Activated naive CD4-positive, alpha-beta T cell (primary cell): ENCODE data around the gene MRAS.

Source experiments
- DNase-seq, 4 experiments: peaks; one replicate each; lab custom pipeline; 2025; lab: John Stamatoyannopoulos, UW

Gene MRAS

DNA sequence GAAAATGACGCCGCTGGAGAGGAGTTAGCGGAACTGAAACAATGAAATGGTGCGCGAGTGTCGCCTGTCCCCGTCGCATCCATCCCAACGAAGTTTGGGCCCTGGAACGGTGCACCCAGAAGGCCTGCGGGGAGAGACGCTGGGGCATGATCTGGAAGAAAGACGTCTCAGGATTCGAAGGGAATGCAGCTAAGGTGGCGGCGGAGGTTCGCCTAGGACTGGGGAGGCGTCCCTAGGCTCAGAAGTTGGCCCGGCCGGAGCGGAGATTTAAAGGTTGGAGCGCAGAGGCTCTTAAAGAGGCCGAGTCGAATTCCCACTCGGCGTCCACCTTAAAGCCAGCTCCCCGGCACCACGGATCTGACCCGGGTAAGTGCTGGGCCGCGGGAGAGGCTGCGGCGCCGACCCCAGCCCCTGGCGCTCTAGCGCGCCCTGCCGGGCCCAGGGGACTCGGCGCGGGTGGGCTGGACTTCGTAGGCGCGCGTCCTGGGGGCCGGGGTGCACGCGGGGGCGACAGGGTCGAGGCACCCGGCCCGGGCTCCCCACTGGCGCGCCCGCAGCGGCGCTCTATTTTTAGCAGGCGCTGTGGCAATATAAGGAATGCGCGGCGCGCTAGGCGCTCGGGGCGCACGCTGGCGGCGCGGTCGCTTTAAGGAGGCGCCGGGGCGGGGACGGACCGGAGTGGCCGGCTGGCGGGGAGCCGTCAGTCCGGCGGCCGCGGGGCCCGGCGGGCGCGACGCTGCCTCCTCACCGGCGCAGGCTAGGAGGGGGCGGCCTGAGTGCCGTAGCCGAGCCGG is at the start of gene MRAS:
Gene MRAS, plus strand, starts transcription at position 620 of the 794 bp plus-strand sequence. CDS start 24,305 bp downstream, outside the sequence.
- peak in 1 of 4 experiments; percentile 18 for DNase-seq

DNA sequence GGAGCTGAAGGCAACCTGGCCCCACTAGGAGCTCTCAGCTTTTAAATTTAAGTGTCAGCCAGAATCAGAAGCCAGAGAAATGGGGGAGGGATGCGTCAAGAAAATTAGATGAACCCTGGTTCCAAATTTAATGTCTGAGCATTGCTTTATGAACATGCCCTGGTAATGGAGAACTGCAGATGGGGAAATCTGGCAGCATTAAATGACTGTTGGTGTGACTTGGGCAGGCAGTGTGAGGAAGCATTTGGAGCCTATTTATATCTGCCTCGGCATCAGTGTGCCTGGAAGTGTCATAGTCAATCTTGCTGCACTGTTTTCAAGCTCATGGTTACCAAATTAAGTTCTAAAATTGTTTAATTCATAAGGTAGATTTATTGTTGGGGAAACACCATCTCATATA is 47.7 kb upstream of the MRAS start:
- no peak for DNase-seq

DNA sequence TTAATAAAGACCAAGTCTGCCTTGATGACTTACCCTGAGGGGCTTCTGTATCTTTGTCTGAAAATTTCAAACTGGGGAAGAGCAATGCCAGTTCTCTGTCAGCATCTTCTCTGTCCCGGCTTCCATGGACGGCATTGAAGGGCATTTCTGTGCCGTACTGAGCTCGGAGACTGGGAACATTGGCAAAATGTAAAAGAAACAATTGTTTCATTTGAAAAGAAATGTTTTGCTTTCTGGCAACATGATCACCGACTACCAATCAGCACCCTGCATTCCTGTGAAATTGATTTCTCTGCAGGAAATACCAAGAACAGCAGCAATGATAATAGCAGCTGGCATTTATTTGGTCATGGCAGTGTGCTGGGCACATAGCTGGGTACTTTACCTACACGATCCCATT is 44.9 kb upstream of the MRAS start:
- DNase-seq: no peak

DNA sequence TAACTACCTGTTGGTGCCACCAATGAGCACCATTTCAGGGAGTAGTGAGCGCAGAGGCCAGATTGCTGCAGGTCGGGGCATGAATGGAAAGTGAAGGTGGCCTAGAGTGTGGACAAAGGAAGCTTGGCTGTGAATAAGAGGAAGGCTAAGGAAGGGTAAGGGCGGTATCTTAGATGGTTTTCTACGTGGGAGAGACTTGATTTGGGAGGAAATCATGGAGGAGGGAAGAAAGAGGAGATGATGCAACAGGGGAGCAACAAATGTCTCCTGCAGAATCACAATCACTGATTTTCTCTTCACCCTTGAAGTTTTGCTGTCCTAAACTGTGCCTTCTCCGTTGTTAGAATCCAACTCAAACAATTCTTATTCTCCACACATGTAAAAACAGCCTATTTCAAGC is 40.5 kb upstream of the MRAS start:
- DNase-seq: no peak

DNA sequence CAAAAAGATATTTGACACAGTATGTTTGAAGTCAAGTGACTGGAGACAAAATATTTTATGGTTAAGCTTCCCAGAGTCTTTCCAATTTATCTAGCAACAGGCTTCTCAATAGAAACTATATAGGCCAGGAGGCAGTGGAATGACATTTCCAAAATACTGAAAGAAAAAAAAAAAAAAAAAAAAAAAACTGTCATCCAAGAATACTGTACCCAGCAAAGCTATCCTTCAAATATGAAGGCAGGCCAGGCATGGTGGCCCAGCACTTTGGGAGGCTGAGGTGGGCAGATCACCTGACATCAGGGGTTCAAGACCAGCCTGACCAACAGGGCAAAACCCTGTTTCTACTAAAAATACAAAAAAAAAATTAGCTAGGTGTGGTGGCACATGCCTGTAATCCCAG is 39.6 kb upstream of the MRAS start:
- no peak for DNase-seq

DNA sequence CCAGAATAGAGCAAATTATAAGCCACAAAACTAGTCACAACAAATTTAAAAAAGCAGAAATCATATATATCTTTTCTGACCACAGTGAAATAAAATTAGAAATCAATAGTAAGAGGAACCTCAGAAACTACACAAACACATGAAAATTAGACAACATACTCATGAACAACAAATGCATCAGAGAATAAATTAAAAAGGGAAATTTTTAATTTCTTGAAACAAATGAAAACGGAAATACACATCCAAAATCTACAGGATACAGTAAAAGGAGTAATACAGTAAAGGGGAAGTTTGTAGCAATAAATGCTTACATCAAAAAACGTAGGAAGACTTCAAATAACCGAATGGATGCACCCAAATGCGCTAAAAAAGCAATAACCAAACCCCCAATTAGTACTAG is 37.9 kb upstream of the MRAS start:
- DNase-seq: no peak

DNA sequence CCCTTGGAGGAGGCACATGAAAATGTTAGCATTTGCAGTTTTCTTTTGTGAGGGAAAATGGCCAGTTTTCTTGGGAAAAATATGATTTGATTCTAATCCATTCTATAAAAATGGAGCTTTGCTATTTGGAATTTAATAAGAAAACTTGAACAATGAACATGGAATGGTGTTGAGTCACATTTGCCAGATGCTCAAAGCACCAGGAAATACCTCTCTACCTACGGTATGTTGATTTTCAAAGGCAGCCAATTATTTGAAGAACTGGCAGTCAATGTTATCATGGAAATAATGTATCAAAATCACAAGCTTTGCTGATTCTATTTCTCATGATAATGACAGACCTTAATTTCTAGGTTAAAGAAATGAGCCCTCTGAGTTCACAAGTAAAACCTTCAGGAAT is 33.6 kb upstream of the MRAS start:
- no peak for DNase-seq

DNA sequence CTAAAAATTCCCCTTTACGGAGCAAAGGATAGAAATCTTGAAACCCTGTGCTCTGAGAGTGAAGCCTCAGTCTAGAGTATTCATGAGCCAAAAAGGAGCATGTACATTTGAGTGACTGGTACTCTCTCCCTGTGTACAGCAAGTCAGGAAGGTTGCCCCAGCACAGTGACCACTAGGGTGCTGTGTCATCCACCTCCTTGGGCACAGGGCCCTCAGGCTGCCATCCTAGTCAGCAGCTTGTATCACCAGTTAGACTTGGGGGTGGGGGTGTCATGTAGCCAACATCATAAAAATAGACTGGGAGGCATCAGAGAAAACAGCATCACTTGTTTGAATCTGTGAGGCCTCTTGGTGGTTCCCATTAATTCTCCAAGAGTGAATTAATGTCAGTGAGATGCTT is 30.7 kb upstream of the MRAS start:
- DNase-seq: no peak

DNA sequence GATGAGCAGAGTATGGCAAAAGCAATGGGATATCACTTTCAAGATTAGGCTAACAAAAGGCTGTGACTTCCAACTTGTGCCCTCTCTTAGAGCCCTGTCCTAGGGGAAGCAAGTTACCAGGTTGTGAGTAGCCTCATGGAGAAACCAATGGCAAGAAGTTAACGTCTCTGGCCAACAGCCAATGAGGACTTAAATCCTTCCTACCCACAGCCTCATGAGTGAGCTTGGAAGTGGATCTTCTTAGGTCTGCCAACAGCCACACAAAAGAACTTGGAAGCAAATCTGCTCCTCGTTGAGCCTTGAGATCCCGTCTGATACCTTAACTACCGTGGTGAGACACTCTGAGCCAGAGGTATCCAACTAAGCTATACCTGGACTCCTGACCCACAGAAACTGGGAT is 24.4 kb upstream of the MRAS start:
- DNase-seq: no peak

DNA sequence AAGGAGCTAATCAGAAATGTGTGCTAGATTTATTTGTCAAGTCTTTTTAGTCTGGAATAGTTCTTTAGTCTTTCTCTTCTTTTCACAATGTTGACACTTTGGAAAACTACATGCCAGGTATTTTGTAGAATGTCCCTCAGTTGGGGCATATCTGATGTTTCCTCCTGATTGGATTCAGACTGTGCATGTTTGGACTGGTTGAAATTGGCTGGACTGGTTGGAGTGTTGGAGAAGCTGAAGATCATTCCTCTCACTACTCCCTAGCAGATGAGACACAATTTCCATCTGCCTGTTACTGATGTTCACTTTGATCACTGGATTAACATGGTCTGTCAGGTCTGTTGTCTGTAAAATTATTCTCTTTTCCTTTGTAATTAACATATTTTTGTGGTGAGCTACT is 22.4 kb upstream of the MRAS start:
- no peak for DNase-seq

DNA sequence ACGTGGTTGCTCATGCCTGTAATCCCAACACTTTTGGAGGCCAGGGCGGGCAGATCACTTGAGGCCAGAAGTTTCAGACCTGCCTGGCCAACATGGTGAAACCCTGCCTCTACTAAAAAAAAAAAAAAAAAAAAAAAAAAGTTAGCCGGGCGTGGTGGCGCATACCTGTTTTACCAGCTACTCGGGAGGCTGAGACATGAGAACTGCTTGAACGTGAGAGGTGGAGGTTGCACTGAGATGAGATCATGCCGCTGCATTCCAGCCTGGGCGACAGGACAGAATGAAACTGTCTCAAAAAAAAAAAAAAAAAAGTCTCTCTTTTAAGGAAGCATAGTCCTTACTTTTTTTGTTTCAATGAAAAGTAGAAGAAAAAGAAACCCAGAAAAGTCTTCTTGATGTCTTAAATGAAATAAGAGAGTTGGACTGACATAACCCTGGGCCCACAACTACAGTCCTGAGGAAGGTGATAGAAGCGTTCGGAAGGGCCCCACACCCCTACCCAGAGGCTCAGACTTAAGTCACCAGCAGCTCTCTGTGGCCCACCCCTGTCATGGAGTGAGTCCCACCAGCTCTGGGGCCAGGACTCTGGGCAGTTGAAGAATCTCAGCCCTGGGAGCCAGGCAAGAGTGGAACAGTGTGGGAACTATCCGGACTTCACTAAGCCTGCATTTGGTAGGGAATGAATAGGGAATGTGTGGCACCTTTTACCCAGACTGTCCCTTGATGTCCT is 21.3 kb upstream of the MRAS start:
- no peak for DNase-seq

DNA sequence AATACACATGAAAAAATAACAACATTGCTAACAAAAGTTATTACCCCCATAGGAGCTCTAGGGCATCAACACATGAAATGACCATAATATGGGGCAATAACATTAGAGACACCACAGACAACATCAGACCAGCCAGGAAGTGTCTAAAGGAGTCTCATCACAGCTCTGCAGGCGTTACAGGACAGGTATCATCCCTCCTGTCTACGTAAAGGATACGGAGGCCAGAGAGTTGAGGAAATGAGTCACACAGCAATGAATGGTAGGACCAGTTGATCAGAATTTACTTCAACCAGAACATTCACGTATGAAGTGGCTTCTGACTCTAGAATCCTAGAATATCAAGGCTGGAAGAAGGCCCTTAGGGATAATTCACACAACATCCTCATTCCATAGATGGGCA is 20.5 kb upstream of the MRAS start:
- no peak for DNase-seq

DNA sequence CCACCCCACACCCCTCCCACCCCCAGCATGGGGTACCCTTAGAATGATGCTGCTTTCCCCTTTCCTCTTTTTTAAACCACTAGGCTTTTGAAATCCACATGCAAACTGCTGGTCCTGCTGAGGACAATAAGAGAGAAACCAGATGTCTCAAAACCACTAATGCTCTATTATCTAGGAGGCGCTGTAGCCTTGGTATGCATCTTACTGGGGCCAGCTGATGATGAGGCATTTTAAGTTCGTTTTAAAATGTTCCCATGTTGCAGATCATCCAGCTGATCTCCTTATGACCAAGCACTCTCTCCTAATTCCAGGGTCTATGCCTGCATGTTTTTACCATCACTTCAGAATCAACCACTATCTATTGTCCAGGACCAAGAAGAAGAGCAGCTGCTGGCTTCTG is 20.0 kb upstream of the MRAS start:
- DNase-seq: no peak

DNA sequence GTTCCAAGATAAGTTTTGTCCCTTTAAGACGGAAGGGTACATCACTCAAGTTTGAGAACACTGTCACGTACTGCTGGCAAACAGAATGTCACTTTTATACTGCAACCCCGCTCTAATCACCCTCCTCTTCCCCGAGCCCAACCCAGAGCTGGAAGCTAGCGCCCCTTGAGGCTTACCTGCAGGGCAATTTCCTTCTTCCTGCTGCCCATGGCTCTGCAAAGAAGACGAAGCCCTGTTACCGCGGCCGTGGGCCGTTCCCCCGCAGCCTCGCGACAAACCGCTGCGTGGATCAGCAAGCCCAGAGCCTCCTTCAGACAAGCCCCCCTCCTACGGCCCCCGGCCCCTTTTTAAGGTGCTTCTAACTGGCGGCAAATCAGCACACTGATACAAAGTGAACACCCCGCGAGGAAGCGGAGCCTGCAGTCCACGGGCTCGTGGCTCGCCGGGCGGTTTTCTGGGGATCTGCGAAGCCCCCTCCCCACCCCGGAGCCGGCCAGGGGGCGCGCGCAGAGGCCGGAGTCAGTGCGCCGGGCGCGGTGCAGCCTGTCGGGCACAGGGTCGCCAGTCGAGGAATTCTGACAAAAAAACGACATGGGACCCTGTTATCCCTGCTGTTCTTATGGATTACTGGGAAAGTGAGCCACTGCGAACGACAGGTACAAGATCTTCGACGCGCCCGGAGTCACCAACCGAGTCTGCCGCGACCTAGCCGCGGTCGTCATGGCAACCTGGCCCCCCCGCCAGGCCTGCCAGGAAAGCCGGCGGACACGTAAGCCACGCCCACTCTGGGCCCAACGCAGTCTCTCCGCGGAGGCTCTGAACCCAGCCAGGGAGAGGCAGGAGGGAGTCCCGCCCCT is 19.0 kb upstream of the MRAS start, which contains the start of gene NME9:
Gene NME9, minus strand, starts transcription at position 725 of the 857 bp plus-strand sequence. Its CDS starts 516 bp downstream, at position 209.
- DNase-seq: peak; percentile 40 to 88 (median 75)

DNA sequence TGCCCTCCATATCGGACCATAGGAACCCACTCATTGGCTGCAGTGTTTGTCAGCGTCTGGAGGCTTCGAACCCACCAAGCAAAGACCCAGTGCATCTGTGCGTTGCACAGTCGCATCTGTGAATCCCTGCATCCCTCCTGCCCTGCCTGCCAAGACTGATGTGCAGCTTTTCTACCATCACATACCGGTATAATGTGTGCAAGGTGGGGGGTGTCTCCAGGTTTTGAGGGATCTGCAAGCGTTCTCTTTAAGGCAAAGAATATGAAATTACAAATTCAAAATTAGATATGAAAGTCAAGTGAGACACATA is 18.4 kb upstream of the MRAS start:
- no peak for DNase-seq

DNA sequence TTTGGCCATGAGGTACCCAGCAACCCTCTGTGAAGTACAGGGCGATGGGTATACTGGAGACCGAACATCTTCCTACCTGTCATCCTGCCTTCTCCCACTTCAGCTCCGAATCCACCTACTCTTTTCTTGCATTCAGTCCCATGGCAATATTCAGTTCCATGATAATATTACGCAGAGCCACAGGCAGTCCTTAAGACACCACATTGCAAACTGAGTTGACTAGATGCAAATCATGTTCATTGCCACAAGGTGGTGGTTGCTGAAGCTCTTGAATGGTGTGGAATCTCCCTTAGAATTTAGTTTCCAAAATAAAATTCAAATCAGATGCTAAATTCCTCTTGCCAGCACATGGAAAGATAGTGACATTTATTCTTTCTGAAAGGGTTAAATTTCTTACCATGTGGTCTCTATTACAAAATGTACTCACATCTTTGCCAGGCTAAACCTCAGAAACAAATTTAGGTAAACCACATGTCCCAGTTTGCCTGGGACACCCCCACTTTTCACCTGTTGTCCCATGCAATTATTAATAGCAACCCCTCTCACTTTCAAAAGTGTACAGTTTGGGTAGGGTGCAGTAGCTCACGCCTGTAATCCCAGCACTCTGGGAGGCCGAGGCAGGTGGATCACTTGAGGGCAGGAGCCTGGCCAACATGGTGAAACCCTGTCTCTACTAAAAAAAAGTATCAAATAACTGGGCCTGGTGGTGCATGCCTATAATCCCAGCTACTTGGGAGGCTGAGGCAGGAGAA is 17.1 kb upstream of the MRAS start:
- DNase-seq: no peak

DNA sequence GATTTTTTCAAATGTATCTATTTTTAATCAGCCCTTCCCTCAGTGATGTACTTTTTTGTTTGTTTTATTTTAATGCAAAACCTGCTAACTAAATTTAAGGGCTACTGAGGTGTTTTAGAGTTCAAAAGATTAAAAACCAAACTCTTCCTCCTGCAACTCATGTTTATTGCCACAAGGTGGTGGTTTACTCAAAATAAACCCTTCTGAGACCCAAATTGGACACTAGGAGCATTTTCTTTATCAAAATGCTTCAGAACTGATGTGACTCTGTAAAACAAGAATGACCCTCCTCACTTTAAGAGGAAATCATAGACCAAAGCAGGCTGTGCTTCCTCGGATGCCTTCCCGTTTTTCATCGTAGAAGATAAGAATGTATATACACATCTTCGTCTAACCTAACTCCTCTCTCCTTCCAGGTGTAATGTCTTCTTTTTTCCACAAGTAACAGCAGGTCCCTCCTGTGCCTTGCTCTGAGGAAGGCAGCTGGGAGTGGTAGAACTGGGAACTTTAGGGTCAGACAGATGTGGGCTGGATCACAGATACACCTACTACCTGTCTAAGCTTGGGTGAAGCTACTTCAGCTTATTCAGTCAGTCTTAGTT is 15.8 kb upstream of the MRAS start:
- no peak for DNase-seq

DNA sequence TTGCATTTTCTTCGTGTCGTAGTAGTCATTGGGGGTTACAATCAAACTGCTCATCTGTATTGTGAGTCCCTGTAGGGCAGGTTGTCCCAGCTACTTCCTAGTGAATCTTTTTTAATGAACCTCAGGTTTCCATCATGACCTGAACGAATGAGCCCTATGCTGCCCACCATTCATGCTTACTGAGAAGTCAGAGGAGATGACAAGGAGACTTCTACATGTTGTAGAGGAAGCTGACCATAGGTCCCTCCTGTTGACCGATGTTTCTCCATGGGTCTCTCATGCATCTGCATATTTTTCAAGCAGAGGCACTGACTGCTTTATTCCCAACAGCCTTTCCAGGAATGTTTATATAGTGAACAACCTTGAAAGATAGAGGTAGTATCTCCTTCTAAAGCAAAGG is 13.8 kb upstream of the MRAS start:
- DNase-seq: no peak

DNA sequence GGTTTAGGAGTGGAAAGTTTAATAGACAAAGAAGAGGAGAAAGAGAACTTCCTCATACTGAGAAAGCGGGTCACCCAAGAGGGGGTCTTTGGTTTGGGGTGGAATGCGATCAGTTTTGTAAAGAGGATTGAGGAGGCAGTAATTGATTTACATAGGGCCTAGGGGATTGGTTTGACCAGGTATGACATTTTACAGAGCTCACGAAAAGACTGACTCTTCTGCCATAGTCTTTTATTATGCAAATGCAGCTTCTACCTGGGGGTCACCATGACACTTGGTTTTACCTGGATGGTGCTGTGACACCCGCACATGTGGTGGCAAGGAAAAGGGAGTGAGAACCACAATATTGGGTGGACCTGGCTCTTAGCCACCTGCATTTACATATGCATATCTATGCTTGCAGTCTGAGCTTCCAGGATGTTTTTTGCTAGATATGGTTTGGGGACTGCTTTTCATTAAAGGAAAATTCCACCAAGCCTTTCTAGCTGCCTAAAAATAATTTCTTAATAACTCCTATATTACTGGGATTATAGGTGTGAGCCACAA is 11.9 kb upstream of the MRAS start:
- no peak for DNase-seq

DNA sequence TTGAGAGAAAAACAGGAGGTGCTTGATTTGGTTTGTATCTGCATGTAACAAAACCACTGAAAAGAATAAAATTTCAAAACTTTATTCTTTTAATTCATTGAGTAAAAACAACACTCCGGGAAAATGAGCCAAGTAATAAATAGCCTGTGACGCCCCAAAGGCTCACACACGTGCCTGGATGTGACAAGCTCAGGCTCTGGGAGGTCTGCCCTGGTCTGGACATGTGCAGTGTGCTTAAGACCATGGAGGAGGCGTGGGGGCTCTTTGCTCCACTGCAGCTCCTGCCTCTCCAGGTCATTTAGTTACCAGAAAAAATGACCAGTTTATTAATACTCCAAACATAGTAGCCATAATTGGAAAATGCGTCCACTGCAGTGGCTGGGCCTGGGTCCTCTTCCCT is 10.1 kb upstream of the MRAS start:
- no peak for DNase-seq

DNA sequence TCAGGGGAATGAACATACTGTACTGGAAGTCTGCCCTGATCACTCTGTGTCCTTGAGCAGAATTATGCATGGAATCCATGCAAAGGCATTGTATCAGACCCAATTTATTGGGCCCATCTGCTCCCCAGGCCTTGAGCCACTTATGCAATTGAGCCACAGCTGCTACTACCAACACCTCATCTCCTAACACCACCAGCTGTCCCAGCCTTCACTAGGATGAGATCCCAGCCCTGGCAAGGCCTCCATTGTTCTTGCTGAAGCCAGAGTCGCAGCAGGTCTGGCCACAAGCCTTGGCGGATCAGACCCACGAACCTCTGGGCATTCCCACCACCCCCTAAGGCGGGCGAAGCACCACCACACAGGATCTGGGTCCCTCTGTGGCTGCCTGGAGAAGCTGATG is 9.6 kb upstream of the MRAS start:
- DNase-seq: no peak
